Right ventricle myocardium inferior (tissue), 1 donor: ENCODE measurements around the gene FOXE3. TPM values are rescaled to one million over a fixed set of nuclear protein-coding genes. Genes with fewer than 3 reads are reported as not detected.
A peak's percentile ranks its signal among the peaks of the same experiment; 100 is the strongest.

Experiments
- ATAC-seq: fragments of 200-7000 bp; cut with Tn5 transposase; one replicate; pipeline ENCODE4 v1.9.1; 2020; ENCODE audit warnings: mild to moderate bottlenecking, moderate library complexity
- DNase-seq: peaks from one replicate; pipeline ENCODE4 v3.0.0; 2021; ENCODE audit errors: missing footprints
- intact Hi-C: fragments of 100-400 bp; cut with DNase I; formaldehyde crosslinking; loops from one replicate; pipeline ENCODE4 v1.11.0; 2022
- total RNA-seq: library from RNA; stranded (reverse); fragmentation: NEBNext Ultra II Directional; extraction: Animal tissue kit (Norgen Biotek cat#: 25700); gene quantifications from one replicate; pipeline ENCODE4 v1.2.1, GENCODE V29; 2021
- donor health status: DM: no; HTN: yes; CAD: no; lungs with severe emphysema.

FOXE3 gene
- total RNA-seq, 1 donor from 2014 or later = not detected

GRCh38 chr1:47432071-47433036 is 16.3 kb downstream of the FOXE3 start:
- intact Hi-C loops = loop anchor here (2.0 to 10.0 kb wide), 3 partner anchors 102 to 295 kb away; no protein-coding TSS in a partner anchor

GRCh38 chr1:47433037-47433421 is 16.9 kb downstream of the FOXE3 start:
- ATAC-seq (no peak), DNase-seq (no peak)
- intact Hi-C loops = loop anchor here (2.0 to 10.0 kb wide), 3 partner anchors 102 to 294 kb away; no protein-coding TSS in a partner anchor

More at GRCh38 chr1:47432071-47433036, 16.3 kb downstream of the FOXE3 start:
- DNase-seq (no peak), ATAC-seq (peak; percentile 78)

- DNase-seq = no peak
- intact Hi-C loops = loop anchor here (2.0 to 10.0 kb wide), 3 partner anchors 101 to 294 kb away; no protein-coding TSS in a partner anchor
- no peak for ATAC-seq
Observed at GRCh38 chr1:47433477-47434050, 17.5 kb downstream of the FOXE3 start.

DNA sequence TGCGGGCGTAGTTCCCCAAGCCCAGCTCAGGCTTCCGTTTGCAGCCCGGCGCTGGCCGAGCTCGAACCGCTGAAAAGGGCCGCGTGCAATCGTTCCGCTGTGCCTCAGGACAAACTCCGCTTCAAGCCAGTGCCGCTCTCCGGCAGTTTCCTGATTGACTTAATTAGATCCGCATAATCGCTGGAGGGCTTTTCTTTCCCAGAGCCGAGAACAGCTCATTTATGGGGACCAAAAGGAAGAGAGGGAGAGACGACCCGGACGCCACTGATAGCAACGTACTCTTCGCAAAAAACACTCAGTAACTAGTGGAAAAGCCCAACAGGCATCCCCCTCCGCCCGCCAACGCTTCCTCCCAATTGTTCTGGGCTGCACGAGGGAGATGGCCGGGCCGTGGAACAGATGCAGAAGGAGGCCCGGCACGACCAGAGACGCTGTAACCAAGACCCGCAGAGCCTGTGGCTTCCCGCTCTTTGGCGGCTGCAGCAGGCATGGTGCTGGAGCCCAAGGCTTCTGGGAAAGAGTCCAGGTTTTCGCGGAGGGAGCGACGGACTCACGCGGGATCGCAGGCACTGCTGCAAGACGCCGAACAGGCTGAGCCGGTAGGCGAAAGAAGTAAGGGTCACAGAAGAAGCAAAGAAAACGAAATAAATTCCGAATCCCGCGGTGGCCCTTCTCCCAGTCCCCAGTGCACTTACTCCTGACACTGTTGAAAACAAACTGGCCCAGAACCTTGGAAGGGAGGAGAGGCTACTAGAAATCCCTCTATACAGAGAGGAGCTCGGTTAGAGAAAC is 18.2 kb downstream of the FOXE3 start:
- DNase-seq = no peak
- intact Hi-C loops = loop anchor here (5.0 to 10.0 kb wide), 2 partner anchors 101 to 293 kb away; no protein-coding TSS in a partner anchor
- ATAC-seq = no peak

DNA sequence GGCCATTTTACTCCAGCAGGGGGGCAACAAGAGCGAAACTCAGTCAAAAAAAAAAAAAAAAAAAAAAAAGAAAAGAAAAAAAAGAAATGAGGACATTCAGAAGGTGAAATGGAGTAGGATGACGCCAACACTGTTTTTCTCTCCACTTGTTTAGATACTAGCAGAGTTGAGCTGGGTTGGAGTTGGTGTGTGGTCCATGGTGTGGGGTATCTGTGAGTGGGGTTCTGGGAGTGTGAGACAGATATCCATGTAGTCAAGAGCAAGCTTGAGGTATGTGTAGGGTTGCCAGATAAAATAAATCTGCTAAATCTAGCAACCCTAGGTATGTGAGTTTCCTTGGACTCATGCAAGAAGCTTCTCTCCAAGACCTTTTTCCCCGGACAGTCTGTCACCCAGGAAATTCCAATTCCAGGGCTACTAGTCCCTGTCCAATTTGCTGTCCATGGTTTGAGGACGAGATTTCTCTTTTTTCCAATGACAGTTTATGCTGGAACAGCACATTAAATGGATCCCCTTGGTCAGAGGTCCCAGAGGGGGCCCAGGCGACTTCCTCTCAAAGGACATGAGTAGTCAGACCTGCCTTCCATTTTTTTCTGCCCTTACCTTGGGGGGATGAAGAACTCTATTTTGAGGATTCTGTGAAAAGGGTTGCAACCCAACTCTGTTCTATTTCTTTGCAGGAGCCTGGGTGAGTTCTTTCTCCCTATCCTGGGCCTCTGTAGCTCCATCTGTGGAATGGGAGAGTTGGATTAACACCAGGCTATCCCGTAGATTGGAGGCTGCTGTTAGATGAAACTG is 19.6 kb downstream of the FOXE3 start:
- intact Hi-C loops = loop anchor here (10.0 kb wide), 1 partner anchor 99 kb away; no protein-coding TSS in a partner anchor
- ATAC-seq (no peak), DNase-seq (no peak)

DNA sequence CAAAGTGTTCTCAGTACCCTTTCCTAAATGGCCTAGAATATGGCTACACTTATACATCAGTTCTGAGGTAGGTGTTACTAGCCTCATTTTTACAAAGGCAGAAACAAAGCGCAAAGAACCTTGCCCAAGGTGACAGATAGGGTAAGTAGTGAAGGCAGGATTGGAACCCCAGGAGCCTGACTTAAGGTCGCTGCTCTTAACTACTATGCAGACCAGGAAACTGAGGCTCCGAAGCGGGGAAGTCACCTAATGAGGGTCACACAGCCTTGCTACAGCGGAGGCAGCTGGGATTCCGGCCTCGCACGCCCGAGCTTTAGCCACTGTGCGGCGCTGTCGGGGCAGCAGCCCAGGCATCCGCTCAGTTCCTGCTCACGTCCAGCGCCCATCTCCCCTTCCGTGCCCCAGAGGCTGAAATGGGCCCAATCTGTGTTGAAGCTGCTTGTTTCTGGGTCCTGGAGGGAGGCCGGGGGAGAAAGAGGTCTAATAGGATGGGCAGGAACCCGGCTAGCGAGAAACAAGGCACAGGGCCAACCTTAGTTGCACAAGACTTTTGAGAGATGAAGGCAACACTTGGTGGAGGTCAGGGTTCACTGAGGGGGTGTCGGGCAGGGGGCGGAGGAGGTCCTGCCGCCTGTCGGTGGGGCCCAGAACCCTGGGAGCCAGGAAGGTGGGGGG is 20.4 kb downstream of the FOXE3 start:
- ATAC-seq (no peak), DNase-seq (peak; percentile 87)
- intact Hi-C loops = loop anchor here (10.0 kb wide), 1 partner anchor 98 kb away; no protein-coding TSS in a partner anchor

DNA sequence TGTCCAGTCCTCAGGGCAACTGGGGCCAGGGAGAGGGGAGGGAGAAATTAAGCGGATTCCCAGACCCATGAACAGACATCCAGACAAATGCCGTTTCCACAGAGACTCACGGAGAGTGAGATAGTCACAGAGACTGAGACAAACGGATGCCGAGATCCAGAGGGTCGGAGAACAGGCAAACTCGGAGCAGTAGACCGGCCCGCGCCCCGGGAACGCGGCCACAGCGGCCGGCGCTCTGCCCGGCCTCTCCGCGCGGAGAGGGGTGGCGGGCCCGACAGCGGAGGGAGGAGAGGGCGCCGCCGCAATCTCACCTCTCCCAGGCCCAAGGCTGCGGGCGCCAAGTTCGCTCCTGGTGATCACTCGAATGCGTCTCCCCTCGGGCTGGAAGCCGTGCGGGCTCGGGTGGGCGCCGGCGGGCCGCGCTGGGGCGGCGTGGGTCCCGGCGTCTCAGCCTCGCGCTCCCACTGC is 20.9 kb downstream of the FOXE3 start:
- intact Hi-C loops = loop anchor here (10.0 kb wide), 1 partner anchor 98 kb away; no protein-coding TSS in a partner anchor
- DNase-seq (peak; percentile 74), ATAC-seq (no peak)

DNA sequence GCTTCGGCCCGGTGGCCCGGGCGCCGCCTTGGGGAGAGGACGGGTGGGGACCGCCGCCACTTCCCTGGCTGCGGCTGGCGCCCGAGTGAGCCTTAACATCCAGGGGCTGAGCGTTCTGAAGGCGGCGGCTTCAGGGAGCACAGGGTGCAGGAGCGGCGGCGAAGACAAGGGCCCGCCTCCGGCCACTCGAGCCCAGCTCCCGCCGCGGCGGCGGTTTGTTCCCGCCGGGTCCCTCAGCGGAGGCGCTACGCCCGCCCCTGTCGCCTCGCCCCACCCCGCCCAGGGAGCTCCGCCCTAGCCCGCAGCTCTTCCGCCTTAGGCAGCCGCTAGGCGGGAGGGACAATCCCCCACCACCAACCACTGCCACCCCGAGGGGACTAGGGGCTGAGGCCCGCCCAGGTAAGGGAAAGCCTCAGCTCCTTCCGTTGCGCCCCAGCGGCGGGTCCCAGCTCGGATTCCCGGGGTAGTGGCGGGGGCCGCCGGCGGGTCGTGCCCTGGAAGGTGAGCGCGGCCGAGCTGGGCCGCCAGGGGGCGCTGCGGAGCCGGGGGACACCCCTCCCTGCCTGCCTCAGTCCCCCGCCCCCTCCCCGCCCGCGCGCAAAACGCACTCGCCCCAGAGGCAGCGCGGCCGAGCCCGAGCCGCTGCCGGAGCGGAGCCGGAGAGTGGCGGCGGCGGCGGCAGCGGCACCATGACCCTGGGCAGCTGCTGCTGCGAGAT is 21.5 kb downstream of the FOXE3 start, which contains the start of gene FOXD2:
Gene FOXD2, plus strand, starts transcription at position 598 of the 718 bp plus-strand sequence. Its CDS starts 92 bp downstream, at position 690.
- intact Hi-C loops = loop anchor here (10.0 kb wide), 1 partner anchor 97 kb away; no protein-coding TSS in a partner anchor
- peak; percentile 92 for DNase-seq
- peak; percentile 96 for ATAC-seq

GRCh38 chr1:47438165-47439016 is 22.3 kb downstream of the FOXE3 start:
- intact Hi-C loops = loop anchor here (10.0 kb wide), 1 partner anchor 96 kb away; no protein-coding TSS in a partner anchor
- no peak for DNase-seq
- ATAC-seq = no peak

GRCh38 chr1:47439017-47439818 is 23.1 kb downstream of the FOXE3 start:
- DNase-seq = no peak
- intact Hi-C loops = loop anchor here (10.0 kb wide), 1 partner anchor 96 kb away; no protein-coding TSS in a partner anchor
- no peak for ATAC-seq

DNA sequence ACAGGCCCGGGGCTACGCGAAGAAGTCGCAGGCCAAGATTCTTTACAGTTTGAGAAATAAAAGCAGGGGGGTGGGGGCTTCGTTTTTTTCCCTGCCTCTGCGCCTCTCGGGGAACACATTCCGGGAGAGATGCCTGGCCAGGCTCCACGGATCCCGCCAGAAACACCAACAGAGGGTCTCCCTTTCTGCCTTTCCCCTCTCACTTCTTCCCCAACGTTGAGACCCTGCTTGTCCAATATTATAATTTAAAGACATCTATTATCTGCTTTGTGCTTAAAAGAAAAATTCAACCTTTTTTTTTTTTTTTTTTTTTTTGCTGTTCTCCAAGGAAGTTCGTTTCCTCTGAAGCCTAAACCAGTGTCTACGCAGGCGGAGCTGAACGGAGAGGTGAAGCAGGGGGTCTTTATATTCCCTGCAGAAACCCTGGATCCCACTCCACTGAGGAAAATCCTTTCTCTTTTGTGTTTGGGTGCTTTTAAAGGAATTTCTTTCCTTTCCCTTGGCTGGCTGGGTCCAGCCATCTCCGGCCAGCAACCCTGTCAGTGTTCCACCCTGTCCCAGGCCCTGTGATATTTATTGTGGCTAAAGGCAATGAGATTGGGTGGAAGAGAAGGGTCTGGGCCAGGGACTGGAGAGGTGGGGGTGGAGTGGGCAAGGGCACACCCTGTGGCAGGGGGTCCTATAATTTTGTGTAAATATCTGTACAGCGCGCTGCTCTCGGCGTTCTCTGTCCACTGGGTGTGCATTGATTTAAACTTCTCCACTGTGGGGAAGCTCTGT is 23.9 kb downstream of the FOXE3 start:
- no peak for ATAC-seq
- intact Hi-C loops = loop anchor here (10.0 kb wide), 1 partner anchor 95 kb away; no protein-coding TSS in a partner anchor
- no peak for DNase-seq

GRCh38 chr1:47440599-47441081 is 24.6 kb downstream of the FOXE3 start:
- ATAC-seq = no peak
- intact Hi-C loops = no loop called here

DNA sequence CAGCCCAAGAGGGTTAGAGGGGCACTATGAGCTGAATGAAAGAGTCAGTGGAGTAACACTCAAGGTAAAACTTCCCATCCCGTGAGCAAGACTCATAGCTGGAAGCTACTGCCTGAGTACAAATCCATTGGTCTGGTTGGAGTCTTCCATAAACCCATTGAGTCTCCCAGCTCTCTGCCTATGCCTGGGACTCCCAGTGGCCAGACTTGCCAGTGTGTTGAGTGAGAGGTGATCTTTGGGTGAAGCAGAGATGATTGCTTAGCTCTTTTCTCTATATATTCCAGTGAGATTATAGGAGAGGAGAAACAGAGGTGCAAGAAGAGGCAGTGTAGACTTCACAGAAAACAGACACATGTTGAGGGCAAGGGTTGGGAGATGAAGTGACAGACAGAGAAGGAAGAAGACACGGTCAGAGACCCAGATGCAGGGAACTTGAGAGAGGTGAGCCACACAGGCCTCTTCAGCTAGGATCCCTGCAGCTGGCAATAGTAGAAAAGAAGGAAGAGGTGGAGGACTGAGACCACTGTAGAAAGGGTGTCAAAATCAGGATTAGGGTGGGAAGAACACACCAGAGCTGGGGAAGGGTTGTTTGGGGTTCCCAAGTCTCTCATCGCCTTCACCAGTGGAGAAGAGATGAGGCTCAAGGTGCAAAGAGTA is 25.5 kb downstream of the FOXE3 start:
- intact Hi-C loops = no loop called here
- no peak for DNase-seq
- ATAC-seq = no peak

More at GRCh38 chr1:47440599-47441081, 24.6 kb downstream of the FOXE3 start:
- no peak for DNase-seq
